SH-SY5Y (cell line): Measurements from ENCODE around the gene C2CD5.

Source experiments
- GATA2 ChIP-seq: IDR thresholded peaks from 2 replicates; pipeline ENCODE4 v1.6.1; 2011; ENCODE audit warnings: mild to moderate bottlenecking, low read depth, low read length
- GATA3 ChIP-seq: IDR thresholded peaks from 2 replicates; pipeline ENCODE4 v1.6.1; 2011; ENCODE audit warnings: low read depth, mild to moderate bottlenecking, low read length, moderate library complexity

- TF ChIP-seq GATA2 (no peak), GATA3 (no peak)
Measured at GRCh38 chr12:22474970-22475720, 69.2 kb downstream of the C2CD5 start.
